H1 (cell line): ENCODE measurements around the gene NPL. TPM values are rescaled to one million over a fixed set of nuclear protein-coding genes. Genes with fewer than 3 reads are reported as not detected.
A peak's percentile ranks its signal among the peaks of the same experiment; 100 is the strongest.

Experiments
- ATF3 ChIP-seq: IDR thresholded peaks from 2 replicates; pipeline ENCODE4 v1.6.1; 2011; ENCODE audit warnings: low read depth, mild to moderate bottlenecking, low read length; ENCODE audit not compliant: insufficient read depth
- CBX8 ChIP-seq: fragments of 300-800, 300-1000 bp; sonication (generic); IDR thresholded peaks from 2 replicates; pipeline ENCODE4 v1.7.1; 2016; ENCODE audit warnings: low read depth, low read length, borderline replicate concordance
- CHD1 ChIP-seq: IDR thresholded peaks from 2 replicates; pipeline ENCODE4 v1.6.1; 2012; ENCODE audit warnings: low read depth, low read length, improper control_type of control experiment
- CHD2 ChIP-seq: IDR thresholded peaks from 2 replicates; pipeline ENCODE4 v1.6.1; 2012; ENCODE audit warnings: low read length, improper control_type of control experiment
- CREB1 ChIP-seq: IDR thresholded peaks from 2 replicates; pipeline ENCODE4 v1.6.1; 2012; ENCODE audit warnings: inconsistent platforms
- CTBP2 ChIP-seq: IDR thresholded peaks from 2 replicates; pipeline ENCODE4 v1.7.0; 2011; ENCODE audit warnings: borderline replicate concordance, mild to moderate bottlenecking, moderate library complexity, mixed read lengths, low read length; ENCODE audit not compliant: insufficient read depth, insufficient read length
- EGR1 ChIP-seq: IDR thresholded peaks from 2 replicates; pipeline ENCODE4 v1.6.1; 2011; ENCODE audit warnings: low read depth, low read length, borderline replicate concordance
- HDAC2 ChIP-seq, 2 experiments: fragments of 300-600 bp in 1 of 2; sonication (generic) in 1 of 2; IDR thresholded peaks; 2 replicates each; pipeline ENCODE4 v1.6.1; 2011 to 2012; ENCODE audit warnings: low read depth in 2 of 2, low read length in 2 of 2, mild to moderate bottlenecking in 2 of 2, moderate library complexity in 2 of 2, borderline replicate concordance in 1 of 2, inconsistent platforms in 1 of 2
- KDM1A ChIP-seq: fragments of 200-600, 300-600 bp; sonication (generic); IDR thresholded peaks from 2 replicates; pipeline ENCODE4 v1.7.1; 2016; ENCODE audit warnings: mild to moderate bottlenecking, low read length, borderline replicate concordance
- POLR2AphosphoS5 ChIP-seq: IDR thresholded peaks from 2 replicates; pipeline ENCODE4 v1.6.1; 2011; ENCODE audit warnings: low read depth, low read length
- SIN3A ChIP-seq, 2 experiments: IDR thresholded peaks in 1 of 2; conservative IDR thresholded peaks in 1 of 2; 2 replicates each; pipeline ENCODE4 v1.6.1; 2011 to 2012; ENCODE audit warnings: low read length in 2 of 2, improper control_type of control experiment in 1 of 2, low read depth in 1 of 2, mild to moderate bottlenecking in 1 of 2
- SIX5 ChIP-seq: IDR thresholded peaks from 2 replicates; pipeline ENCODE4 v1.6.1; 2011; ENCODE audit warnings: mild to moderate bottlenecking, low read depth, low read length
- SP2 ChIP-seq: IDR thresholded peaks from 2 replicates; pipeline ENCODE4 v1.6.1; 2012; ENCODE audit warnings: mild to moderate bottlenecking, low read length, inconsistent platforms
- SP4 ChIP-seq: IDR thresholded peaks from 2 replicates; pipeline ENCODE4 v1.6.1; 2012; ENCODE audit warnings: low read length, inconsistent platforms
- TCF12 ChIP-seq: IDR thresholded peaks from 2 replicates; pipeline ENCODE4 v1.6.1; 2011; ENCODE audit warnings: low read depth, mild to moderate bottlenecking, low read length
- polyA plus RNA-seq, 7 experiments: library from polyadenylated mRNA; depleted of rRNA in 3 of 7; stranded (reverse) in 5 of 7; unstranded in 2 of 7; fragments of >200 nt in 5 of 7; fragments of 200-250 nt in 2 of 7; gene quantifications; 1 replicate in 5 of 7; 2 replicates in 1 of 7; 4 replicates in 1 of 7; pipeline versions ENCODE4 v1.2.1 to v1.2.3, GENCODE V29; 2011 to 2013; ENCODE audit warnings: missing spikeins in 2 of 7, mixed read lengths in 2 of 7
- total RNA-seq: library from RNA; stranded (reverse); fragmentation: NEBNext Ultra II Directional; extraction: Animal tissue kit (Norgen Biotek cat#: 25700); gene quantifications from 2 replicates; pipeline ENCODE4 v1.2.1, GENCODE V29; 2021

Gene NPL
- total and polyA plus RNA-seq, 2 of the 8 experiments (the other 6 are each of a cell fraction or from before 2014, with no cell fraction given) = 2.2 to 4.4 TPM

DNA sequence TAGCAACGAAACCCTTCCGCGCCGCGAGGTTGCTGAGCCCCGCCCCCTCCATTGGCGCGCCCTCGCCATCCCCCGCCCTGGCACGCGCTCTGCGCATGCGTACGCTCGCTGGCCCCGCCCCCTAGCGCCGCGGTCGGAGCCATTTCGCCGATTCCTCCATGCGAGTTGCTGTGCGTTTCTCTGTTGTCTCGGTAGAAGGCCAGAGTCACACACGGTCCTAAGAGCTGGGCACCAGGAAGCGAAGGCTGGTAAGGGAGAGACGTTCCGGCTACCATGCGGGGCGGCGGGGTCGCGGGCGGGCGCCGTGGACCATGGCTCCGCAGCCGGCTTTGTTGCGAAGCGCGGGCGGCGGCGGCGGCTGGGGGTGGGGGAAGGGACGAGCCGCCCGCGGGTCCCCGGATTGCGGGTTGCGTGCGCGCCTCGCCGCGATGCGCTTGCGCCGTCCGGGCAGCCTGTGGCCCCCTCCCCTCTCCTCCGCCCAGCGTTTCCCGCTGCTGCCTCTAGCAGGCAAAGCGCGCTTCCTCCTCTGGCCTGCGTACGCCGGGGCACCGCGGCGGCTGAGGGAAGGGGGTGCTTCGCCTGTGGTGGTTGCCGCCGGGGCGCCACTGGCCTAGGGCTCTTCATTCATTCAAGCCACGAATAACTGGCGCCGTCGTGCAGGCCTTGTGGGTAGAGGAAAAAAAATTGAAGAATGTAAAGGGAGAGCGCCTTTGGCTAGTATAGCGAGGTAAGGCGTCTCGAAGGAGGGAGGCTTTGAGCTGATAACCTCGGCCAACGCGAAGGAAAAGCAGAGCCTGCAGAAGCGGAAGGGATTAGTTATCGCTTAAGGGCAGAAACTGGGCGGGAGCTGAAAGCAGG is 49.9 kb downstream of the NPL start, which contains the start of gene DHX9 (continued):
- no peak for TF ChIP-seq CTBP2
- TF ChIP-seq EGR1 = no peak
- TF ChIP-seq KDM1A = no peak
- TF ChIP-seq HDAC2 (IDR thresholded peaks at IDR 0.05; ENCODE audit: borderline replicate concordance in 1 of 2, low read depth in 2 of 2, low read length in 2 of 2) = no peak
- TF ChIP-seq CHD1 = no peak
- TF ChIP-seq CBX8 = no peak
- TF ChIP-seq CREB1 = peak; percentile 57; the same call in 1 of the 2 replicates
- peak; percentile 99 for TF ChIP-seq POLR2AphosphoS5
- no peak for TF ChIP-seq SIX5
- TF ChIP-seq SP4 = peak; percentile 76
- no peak for TF ChIP-seq SP2
- TF ChIP-seq ATF3 = no peak
- peak; percentile 5 to 69; a peak in 1 of 4 replicates for TF ChIP-seq SIN3A (conservative IDR thresholded peaks at IDR 0.05 in 1 of 2, IDR thresholded peaks at IDR 0.05 in 1 of 2; ENCODE audit: low read depth in 1 of 2, low read length in 2 of 2)
- TF ChIP-seq CHD2 = no peak
- TF ChIP-seq TCF12 = no peak
